ENCODE results near the gene HOMER3.

DNA sequence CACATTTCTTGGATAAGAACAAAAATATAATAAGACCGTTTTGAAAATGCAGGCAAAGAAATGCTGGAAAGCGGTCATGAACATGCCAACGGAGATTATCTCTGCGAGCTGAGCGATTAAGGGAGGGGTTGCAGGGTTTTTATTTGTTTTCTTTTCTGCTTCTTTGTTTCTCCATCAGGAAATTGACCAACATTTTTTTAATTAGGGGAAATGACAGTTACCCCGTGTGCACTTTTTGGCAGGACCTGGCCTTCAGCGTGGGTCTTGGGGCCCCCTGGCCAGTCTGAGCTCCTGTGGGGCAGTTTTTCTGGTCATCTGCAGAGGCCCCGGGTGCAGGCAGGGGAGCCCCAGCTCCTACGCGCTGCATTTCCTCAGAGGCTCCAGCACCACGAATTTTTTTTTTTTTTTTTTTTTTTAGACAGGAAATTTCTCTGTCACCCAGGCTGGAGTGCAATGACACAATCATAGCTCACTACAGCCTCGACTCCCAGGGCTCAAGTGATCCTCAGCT, 31.3 kb upstream of the HOMER3 start:
- TF ChIP-seq CTCF (IDR thresholded peaks at IDR 0.05 in 4 of 5, conservative IDR thresholded peaks at IDR 0.05 in 1 of 5) (no peak), POLR2A (IDR thresholded peaks at IDR 0.05) (no peak)
